Ovary (tissue), 9 donors: Measurements from ENCODE around the gene CCDC7. TPM values are rescaled to one million over a fixed set of nuclear protein-coding genes. Genes with fewer than 3 reads are reported as not detected.

Experiments
- DNase-seq, 5 donors: peaks; one replicate each; pipeline ENCODE4 v3.0.0-alpha.2; 2019 to 2020
- H3K27ac ChIP-seq, 2 donors: fragments of 200-600 bp; one replicate each; pipeline versions ENCODE4 v1.5.1 to v1.8.0; 2019 to 2022
- H3K27me3 ChIP-seq: fragments of 200-600 bp; one replicate; pipeline ENCODE4 v1.8.0; 2022
- H3K36me3 ChIP-seq: fragments of 200-600 bp; sonication (generic); one replicate; pipeline ENCODE4 v1.5.1; 2019
- H3K4me1 ChIP-seq: one replicate; pipeline ENCODE4 v1.8.1; 2013; ENCODE audit warnings: mild to moderate bottlenecking, moderate library complexity; ENCODE audit not compliant: insufficient read depth
- H3K4me3 ChIP-seq: fragments of 200-600 bp; sonication (generic); one replicate; pipeline ENCODE4 v1.5.1; 2017
- H3K9me3 ChIP-seq, 2 donors: fragments of 200-600 bp in 1 of 2; sonication (generic) in 1 of 2; one replicate each; pipeline versions ENCODE4 v1.5.1 to v1.8.1; 2013 to 2019; ENCODE audit warnings: mild to moderate bottlenecking in 1 of 2, moderate library complexity in 1 of 2
- EP300 ChIP-seq: sonication (generic); formaldehyde crosslinking; IDR thresholded peaks from one replicate; pipeline ENCODE4 v1.6.1; 2017; ENCODE audit warnings: antibody characterized with exemption
- POLR2A ChIP-seq: fragments of 450-650 bp; IDR thresholded peaks from one replicate; pipeline ENCODE4 v1.6.1; 2017; ENCODE audit warnings: antibody characterized with exemption, mild to moderate bottlenecking, moderate library complexity
- WGBS, 3 donors: extraction: QIAGEN DNeasy Blood & Tissue Kit in 1 of 3; methylation state at CpG; one replicate each; pipeline versions ENCODE4 v1.1.5 to v1.1.7; 2013 to 2017; 5-methylcytosine and 5-hydroxymethylcytosine counted together
- intact Hi-C, 4 donors: fragments of 100-400 bp; cut with DNase I; formaldehyde crosslinking; loops; one replicate each; pipeline versions ENCODE4 v1.11.0 to v1.15.1; 2022 to 2023
- polyA plus RNA-seq, 2 donors: library from polyadenylated mRNA; stranded (reverse); fragments of 200-250 nt in 1 of 2; fragments of 350-450 nt in 1 of 2; fragmentation: Illumina TruSeq in 1 of 2; extraction: RNeasy Lipid Tissue Mini Kit (QIAGEN cat#74804) in 1 of 2; gene quantifications; one replicate each; pipeline ENCODE4 v1.2.3, GENCODE V29; 2013 to 2014
- total RNA-seq, 7 donors: library from RNA; depleted of rRNA in 2 of 7; stranded (reverse); fragments of >200 nt in 2 of 7; fragmentation: NEBNext Ultra II Directional in 3 of 7; extraction: Animal tissue kit (Norgen Biotek cat#: 25700) in 3 of 7; gene quantifications; one replicate each; pipeline versions ENCODE4 v1.1.0 to v1.2.4, GENCODE V29; 2016 to 2023
- TF ChIP-seq, protein P1 (sequence below), 3 donors: fragments of 450-650 bp in 2 of 3; fragments of 200-600 bp in 1 of 3; IDR thresholded peaks; one replicate each; pipeline versions ENCODE4 v1.5.1 to v1.8.0; 2016 to 2022; ENCODE audit warnings: antibody characterized with exemption in 3 of 3, mild to moderate bottlenecking in 1 of 3
- donor health status: DM: no; HTN: no; CAD: no; lungs with moderate emphysema.
- donor health status: DM: no; HTN: no; CAD: no.
- donor health status: Bipolar disorder and iron deficiency.
- donor health status: DM: yes; HTN: yes; CAD: no.
- donor health status: DM: no; HTN: no; CAD: no.
- donor health status: DM: yes; HTN: yes; CAD: no.

Gene CCDC7
- total and polyA plus RNA-seq, 9 donors: 1.2 to 83.4 (median 47.2) TPM

GRCh38 chr10:32878646-32879045 is 432.7 kb downstream of the CCDC7 start:
- TF ChIP-seq EP300 (no peak), POLR2A (no peak)
- TF ChIP-seq, protein P1, sequence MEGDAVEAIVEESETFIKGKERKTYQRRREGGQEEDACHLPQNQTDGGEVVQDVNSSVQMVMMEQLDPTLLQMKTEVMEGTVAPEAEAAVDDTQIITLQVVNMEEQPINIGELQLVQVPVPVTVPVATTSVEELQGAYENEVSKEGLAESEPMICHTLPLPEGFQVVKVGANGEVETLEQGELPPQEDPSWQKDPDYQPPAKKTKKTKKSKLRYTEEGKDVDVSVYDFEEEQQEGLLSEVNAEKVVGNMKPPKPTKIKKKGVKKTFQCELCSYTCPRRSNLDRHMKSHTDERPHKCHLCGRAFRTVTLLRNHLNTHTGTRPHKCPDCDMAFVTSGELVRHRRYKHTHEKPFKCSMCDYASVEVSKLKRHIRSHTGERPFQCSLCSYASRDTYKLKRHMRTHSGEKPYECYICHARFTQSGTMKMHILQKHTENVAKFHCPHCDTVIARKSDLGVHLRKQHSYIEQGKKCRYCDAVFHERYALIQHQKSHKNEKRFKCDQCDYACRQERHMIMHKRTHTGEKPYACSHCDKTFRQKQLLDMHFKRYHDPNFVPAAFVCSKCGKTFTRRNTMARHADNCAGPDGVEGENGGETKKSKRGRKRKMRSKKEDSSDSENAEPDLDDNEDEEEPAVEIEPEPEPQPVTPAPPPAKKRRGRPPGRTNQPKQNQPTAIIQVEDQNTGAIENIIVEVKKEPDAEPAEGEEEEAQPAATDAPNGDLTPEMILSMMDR (IDR thresholded peaks at IDR 0.05): no peak
- H3K4me3 ChIP-seq: no peak overlapping the region
- no peak overlapping the region for H3K27ac ChIP-seq
- H3K9me3 ChIP-seq: no peaks in the 10 kb centered on the region
- no peaks in the 10 kb centered on the region for H3K4me1 ChIP-seq
- intact Hi-C loops: no loop called here
- DNase-seq: no peak
- no peaks in the 10 kb centered on the region for H3K36me3 ChIP-seq
- no peaks in the 10 kb centered on the region for H3K27me3 ChIP-seq

DNA sequence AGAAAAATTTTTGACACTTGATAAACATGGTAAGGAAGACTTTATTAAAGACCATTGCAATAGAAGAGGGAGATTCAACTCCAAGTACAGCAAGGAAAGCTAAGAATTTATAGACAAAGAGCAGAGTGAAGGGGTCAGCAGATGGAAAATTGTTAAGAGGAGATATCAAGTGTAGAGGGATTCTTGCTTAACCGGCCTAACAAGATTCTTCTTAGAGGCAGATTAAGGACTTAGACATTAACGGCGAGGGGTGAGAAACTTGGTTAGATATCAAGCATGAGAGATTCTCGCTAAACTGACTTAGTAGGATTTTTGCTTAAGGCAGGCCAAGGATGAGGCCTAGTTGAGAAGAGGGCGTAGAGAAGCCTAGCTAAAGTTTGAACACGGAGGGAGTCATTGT is 436.1 kb downstream of the CCDC7 start:
- no peak overlapping the region for H3K4me3 ChIP-seq
- no peak overlapping the region for H3K27ac ChIP-seq
- intact Hi-C loops: no loop called here
- no peaks in the 10 kb centered on the region for H3K36me3 ChIP-seq
- TF ChIP-seq EP300 (no peak), POLR2A (no peak)
- TF ChIP-seq, protein P1 (IDR thresholded peaks at IDR 0.05): no peak
- no peaks in the 10 kb centered on the region for H3K9me3 ChIP-seq
- no peaks in the 10 kb centered on the region for H3K27me3 ChIP-seq
- no peaks in the 10 kb centered on the region for H3K4me1 ChIP-seq
- 92 to 96% (median 95%) methylated on average over 6 of the region's 6 CpGs for WGBS, 3 donors
- DNase-seq: no peak

DNA sequence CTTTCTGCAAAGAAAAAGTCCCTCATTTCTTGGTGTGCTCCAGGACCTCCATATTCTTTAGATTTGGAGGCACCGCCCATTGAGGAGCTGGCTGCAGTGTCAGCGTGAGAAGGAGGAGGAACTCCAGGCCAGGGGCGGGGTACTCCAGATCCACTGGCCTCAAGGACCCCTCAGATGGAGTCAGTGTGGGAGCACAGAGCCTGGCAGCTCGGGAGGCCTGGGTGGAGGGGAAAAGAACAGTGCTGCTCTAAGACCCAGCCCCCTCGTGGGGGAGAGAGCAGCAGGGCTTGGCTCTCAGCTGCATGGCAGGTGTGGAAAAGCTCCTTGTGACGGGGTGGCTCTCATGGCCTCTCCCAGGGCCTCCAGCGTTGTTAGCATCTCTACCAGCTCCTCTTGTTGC is 441.5 kb downstream of the CCDC7 start:
- Histone ChIP-seq H3K4me3 (no peak overlapping the region), H3K36me3 (no peaks in the 10 kb centered on the region), H3K9me3 (no peaks in the 10 kb centered on the region), H3K4me1 (no peaks in the 10 kb centered on the region), H3K27me3 (no peaks in the 10 kb centered on the region), H3K27ac (no peak overlapping the region)
- DNase-seq: no peak
- intact Hi-C loops: no loop called here
- TF ChIP-seq POLR2A (no peak), EP300 (no peak)
- TF ChIP-seq, protein P1 (IDR thresholded peaks at IDR 0.05): no peak
- 81 to 84% (median 83%) methylated on average over 7 of the region's 7 CpGs for WGBS, 3 donors

- Histone ChIP-seq H3K27me3 (no peaks in the 10 kb centered on the region), H3K4me3 (no peak overlapping the region), H3K9me3 (no peaks in the 10 kb centered on the region), H3K27ac (no peak overlapping the region), H3K4me1 (no peaks in the 10 kb centered on the region), H3K36me3 (no peaks in the 10 kb centered on the region)
- no peak for DNase-seq
- TF ChIP-seq POLR2A (no peak), EP300 (no peak)
- TF ChIP-seq, protein P1 (IDR thresholded peaks at IDR 0.05): no peak
- intact Hi-C loops: no loop called here
- 91 to 93% (median 92%) methylated on average over 11 of the region's 11 CpGs for WGBS, 3 donors
Measured at GRCh38 chr10:32888161-32888927, 442.4 kb downstream of the CCDC7 start.
